ENCODE data around the gene RPL29.

The RPL29 gene

DNA sequence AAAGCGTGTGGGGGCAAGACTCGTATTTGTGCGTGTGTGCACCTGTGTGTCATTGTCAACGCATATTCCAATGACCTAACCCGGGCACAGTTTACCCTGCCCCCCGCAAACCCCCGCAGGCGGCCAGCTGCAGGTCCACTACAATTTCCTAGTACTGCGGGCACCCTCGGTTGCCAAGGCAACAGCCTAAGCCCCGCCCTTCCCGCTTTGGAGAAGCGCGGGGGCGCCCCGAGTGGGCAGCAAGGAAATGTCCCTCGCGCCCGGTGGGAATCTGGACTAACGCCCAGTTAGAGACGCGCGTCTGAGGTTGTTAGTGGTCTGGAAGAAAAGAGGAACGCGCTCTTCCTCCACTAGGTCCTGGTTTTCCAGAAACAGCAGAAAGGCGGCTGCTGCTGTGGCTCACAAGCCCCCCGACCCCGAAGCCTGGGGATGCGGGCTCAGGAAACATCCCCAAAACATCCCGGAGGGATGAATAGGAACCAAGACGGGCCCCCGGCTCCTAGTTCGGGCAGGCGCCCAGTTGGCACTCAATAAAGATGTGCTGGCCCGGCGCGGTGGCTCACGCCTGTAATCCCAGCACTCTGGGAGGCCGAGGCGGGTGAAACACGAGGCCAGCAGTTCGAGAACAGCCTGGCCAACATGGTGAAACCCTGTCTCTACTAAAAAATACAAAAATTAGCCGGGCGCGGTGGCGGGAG is 19.7 kb downstream of the RPL29 start:
- no peaks in the 10 kb centered on the region for H3K36me3 ChIP-seq (ENCODE audit: insufficient read depth, low read length)
- peak overlapping the region; percentile 83; the same call in 1 of the 2 replicates for H3K4me3 ChIP-seq
- DNase-seq (ENCODE audit: low read depth, low spot score) = no peak
- no peak for TF ChIP-seq POLR2AphosphoS5 (IDR thresholded peaks at IDR 0.05; ENCODE audit: borderline replicate concordance, low read depth, low read length)
- no peak for TF ChIP-seq FOXP2 (optimal IDR thresholded peaks at IDR 0.05; ENCODE audit: control extremely low read depth, extremely low read length, insufficient read depth)
- TF ChIP-seq EZH2 (IDR thresholded peaks at IDR 0.05) = no peak
- no peak overlapping the region for H3K9ac ChIP-seq (ENCODE audit: insufficient read length)
- no peak overlapping the region for H3K27ac ChIP-seq
- H3K9me3 ChIP-seq (ENCODE audit: low read depth, low read length) = no peaks in the 10 kb centered on the region

DNA sequence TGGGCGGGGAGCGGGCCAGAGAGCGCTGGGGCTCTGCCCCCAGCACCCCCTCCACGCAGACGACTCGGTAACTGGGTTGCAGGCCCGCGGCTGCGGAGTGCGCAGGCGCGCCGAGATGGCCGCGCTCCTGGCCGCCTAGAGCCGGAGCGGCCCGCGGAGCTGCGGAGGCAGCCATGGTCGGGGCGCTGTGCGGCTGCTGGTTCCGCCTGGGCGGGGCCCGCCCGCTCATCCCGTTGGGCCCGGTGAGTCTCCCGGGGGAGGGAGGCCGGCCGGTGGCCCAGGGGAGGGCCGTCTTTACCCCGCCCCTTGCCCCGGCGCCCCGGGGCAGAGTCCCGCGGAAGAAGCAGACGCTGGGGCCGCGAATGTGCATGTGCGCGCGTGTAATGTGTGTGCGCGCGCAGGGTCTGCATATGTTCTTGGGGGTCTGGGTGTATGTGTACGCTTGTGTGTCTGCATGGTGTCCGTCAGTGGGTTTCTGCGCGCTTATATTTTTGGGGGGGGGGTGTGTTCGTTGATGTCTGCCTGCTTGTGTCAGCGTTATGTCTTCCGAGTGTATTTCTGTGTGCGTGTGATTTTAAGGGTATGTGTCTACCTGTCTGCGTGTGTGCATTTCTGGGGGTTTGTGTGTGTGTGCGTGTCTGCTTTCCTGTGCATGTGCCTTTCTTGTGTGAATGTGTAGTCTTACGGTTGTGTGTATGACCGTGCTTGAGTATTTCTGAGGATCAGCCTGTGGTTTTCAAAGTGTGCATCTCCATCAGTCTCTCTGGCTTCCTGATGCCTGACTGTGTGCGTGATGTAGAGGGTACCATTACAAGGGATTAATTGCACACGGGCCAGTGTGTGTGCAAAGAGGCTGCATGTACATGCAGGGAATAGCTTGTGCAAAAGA is 20.5 kb downstream of the RPL29 start, which contains the start of gene ABHD14A:
ABHD14A (plus strand) TSS at position 102 of the 889 bp plus-strand sequence; CDS start at position 174, 72 bp downstream.
- DNase-seq (ENCODE audit: low read depth, low spot score) = no peak
- Histone ChIP-seq H3K9me3 (ENCODE audit: low read depth, low read length) (no peaks in the 10 kb centered on the region), H3K9ac (ENCODE audit: insufficient read length) (peak within 1 kb of the TSS; percentile 73), H3K4me3 (peak within 1 kb of the TSS; percentile 83), H3K27ac (peak within 1 kb of the TSS; percentile 54), H3K36me3 (ENCODE audit: insufficient read depth, low read length) (no peaks in the 10 kb centered on the region)
- peak; percentile 45; the same call in 1 of the 2 replicates for TF ChIP-seq POLR2AphosphoS5 (IDR thresholded peaks at IDR 0.05; ENCODE audit: borderline replicate concordance, low read depth, low read length)
- TF ChIP-seq FOXP2 (optimal IDR thresholded peaks at IDR 0.05; ENCODE audit: control extremely low read depth, extremely low read length, insufficient read depth) = no peak
- no peak for TF ChIP-seq EZH2 (IDR thresholded peaks at IDR 0.05)

DNA sequence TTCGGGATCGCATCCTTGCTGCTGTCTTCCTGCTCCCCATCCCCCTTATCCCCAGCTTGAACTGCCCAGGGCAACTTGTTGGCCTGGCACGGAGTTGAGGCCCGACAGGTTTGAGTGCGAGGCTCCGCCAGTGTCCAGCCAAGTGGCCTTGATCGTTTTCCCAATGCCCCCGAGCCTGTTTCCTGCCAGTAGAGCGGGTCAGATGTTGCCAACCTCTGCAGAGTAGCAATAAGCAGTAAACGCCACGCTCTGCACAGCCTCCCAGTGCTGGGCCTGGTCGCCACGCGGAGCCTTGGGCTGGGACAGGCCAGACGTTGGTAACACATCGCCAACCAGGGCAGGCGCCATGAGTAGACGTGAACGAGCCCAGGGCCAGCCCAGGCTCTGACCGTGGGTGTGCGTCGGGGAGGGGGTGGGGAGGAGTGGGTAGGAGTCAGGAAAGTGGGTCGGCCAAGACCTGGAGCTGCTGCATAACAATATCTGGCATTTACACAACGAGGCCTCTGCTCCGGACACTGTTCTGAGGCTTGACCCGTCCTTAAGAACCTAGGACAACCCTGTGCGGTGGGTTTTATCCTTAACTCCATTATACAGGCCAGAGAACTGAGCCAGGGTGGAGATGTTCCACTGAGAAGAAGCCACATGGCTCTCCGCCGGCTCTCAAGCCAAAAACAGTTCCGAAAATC is 21.3 kb downstream of the RPL29 start:
- TF ChIP-seq POLR2AphosphoS5 (IDR thresholded peaks at IDR 0.05; ENCODE audit: borderline replicate concordance, low read depth, low read length) (no peak), FOXP2 (optimal IDR thresholded peaks at IDR 0.05; ENCODE audit: control extremely low read depth, extremely low read length, insufficient read depth) (no peak), EZH2 (IDR thresholded peaks at IDR 0.05) (no peak)
- no peak for DNase-seq (ENCODE audit: low read depth, low spot score)
- H3K36me3 ChIP-seq (ENCODE audit: insufficient read depth, low read length) = no peaks in the 10 kb centered on the region
- H3K9ac ChIP-seq (ENCODE audit: insufficient read length) = peak overlapping the region; percentile 73
- H3K9me3 ChIP-seq (ENCODE audit: low read depth, low read length) = no peaks in the 10 kb centered on the region
- peak overlapping the region; percentile 83 for H3K4me3 ChIP-seq
- H3K27ac ChIP-seq = peak overlapping the region; percentile 54

DNA sequence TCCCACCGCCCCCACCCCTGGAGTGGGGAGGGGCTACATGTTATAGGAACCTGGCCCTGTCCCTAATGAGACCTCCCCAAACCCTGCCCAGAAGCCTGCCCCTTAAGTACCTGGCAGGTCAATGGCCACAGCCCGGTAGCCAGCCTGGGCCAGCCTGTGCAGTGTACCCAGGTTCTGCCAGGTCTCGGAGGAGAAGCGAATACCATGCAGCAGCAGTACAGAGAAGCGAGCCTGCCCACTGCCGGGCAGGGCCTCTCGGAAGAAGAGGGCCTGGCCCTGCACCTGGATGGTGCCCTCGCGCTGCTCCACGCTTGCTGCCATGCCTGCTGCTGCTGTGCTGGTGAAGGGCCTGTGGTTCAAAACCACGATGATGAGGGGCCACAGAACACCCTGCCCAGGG is 24.3 kb downstream of the RPL29 start:
- no peak for TF ChIP-seq POLR2AphosphoS5 (IDR thresholded peaks at IDR 0.05; ENCODE audit: borderline replicate concordance, low read depth, low read length)
- no peak for TF ChIP-seq EZH2 (IDR thresholded peaks at IDR 0.05)
- no peak for TF ChIP-seq FOXP2 (optimal IDR thresholded peaks at IDR 0.05; ENCODE audit: control extremely low read depth, extremely low read length, insufficient read depth)

DNA sequence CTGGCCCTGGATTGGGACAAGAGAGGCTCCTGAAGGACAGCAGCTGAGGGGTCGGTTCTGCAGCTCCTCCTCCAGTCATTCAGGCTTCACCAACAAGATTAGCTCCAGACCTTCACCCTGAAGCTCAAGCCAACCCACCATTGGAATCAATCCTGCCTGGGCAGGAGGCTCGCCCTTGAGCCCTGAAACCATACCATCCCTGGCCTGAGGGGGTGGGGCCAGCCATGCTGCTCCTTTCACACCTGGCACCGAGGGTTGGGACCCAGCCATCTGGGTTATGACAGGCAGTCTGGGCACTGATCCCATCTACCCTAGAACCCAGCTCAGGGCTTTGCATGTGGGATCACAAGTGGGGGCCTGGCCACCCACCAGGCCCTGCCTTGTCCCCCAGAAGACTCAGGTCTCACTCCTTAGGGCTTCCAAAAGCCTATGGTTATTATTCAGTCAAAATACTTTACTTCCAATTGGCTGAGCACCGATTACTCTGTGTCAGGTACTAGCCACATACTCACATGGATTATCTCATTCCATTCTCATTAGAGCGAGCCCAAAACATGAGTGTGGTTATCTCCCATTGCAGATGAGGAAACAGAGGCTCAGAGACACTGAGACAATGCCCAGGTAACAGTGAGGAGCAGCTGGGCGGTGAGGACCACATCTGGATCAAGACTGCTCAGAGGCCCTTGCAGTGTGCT is 24.9 kb downstream of the RPL29 start:
- Histone ChIP-seq H3K9ac (ENCODE audit: insufficient read length) (no peak overlapping the region), H3K36me3 (ENCODE audit: insufficient read depth, low read length) (no peaks in the 10 kb centered on the region), H3K9me3 (ENCODE audit: low read depth, low read length) (no peaks in the 10 kb centered on the region), H3K4me3 (no peak overlapping the region), H3K27ac (no peak overlapping the region)
- no peak for DNase-seq (ENCODE audit: low read depth, low spot score)
- TF ChIP-seq POLR2AphosphoS5 (IDR thresholded peaks at IDR 0.05; ENCODE audit: borderline replicate concordance, low read depth, low read length) (no peak), FOXP2 (optimal IDR thresholded peaks at IDR 0.05; ENCODE audit: control extremely low read depth, extremely low read length, insufficient read depth) (no peak), EZH2 (IDR thresholded peaks at IDR 0.05) (no peak)

More for the DNA sequence above, 24.3 kb downstream of the RPL29 start:
- Histone ChIP-seq H3K9ac (ENCODE audit: insufficient read length) (no peak overlapping the region), H3K4me3 (no peak overlapping the region), H3K27ac (no peak overlapping the region), H3K9me3 (ENCODE audit: low read depth, low read length) (no peaks in the 10 kb centered on the region), H3K36me3 (ENCODE audit: insufficient read depth, low read length) (no peaks in the 10 kb centered on the region)
- no peak for DNase-seq (ENCODE audit: low read depth, low spot score)

DNA sequence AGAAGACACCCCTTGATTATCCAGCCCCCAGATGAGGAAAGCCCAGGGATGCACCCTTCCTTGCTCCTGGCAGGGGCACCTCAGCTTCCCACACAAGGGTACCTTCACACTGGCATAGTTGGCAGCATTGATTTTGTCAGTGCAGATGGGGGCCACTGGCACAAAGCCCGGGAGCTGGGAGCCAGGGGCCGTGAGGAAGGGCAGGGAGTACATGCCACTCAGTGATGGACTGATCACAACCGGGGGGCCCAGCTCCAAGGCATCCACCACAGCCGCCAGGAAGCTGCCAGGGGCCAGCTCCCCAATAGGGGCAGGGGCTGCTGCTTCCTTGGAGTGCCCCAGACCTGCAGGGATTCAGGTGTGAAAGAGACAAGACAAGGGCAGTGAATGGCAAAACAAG is 25.9 kb downstream of the RPL29 start:
- Histone ChIP-seq H3K36me3 (ENCODE audit: insufficient read depth, low read length) (no peaks in the 10 kb centered on the region), H3K27ac (no peak overlapping the region), H3K4me3 (no peak overlapping the region), H3K9me3 (ENCODE audit: low read depth, low read length) (no peaks in the 10 kb centered on the region), H3K9ac (ENCODE audit: insufficient read length) (no peak overlapping the region)
- no peak for DNase-seq (ENCODE audit: low read depth, low spot score)
- TF ChIP-seq EZH2 (IDR thresholded peaks at IDR 0.05) (no peak), FOXP2 (optimal IDR thresholded peaks at IDR 0.05; ENCODE audit: control extremely low read depth, extremely low read length, insufficient read depth) (no peak), POLR2AphosphoS5 (IDR thresholded peaks at IDR 0.05; ENCODE audit: borderline replicate concordance, low read depth, low read length) (no peak)

DNA sequence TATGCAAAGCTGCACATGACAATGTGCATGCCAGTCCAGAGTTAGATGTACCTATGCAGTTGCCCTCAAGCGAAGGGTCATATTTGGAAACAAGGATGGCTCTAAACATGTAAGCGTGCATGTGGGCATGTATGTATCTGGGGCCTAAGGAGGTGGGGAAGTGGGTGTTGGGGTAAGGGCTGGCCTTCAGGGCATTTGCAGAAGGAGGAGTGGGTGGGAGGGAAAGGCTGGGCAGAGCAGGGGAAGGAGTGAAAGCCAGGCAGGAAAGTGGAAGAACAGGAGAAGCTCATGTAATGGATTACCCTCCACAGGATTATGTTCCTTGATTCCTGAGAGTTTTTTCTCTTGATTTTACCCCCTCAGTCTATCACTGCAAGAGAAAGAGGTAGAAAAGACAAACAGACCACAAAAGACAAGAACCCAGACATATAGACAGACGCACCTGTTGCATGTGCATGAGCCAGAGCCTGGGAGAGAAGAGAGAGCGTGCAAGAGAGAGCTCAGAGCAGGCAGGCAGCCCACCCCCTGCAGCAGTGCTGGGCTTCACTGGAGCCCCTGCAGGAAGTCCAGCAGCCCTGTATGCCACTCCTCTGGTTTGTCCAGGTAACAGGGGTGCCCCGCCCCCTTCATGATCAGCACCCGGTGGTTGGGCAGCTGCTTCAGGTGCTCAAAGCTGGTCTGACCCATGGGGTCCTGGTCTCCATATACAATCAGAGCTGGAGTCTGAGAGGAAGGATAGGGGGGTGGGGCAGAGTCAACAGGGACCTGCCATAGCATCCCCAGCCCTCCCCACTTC is 26.6 kb downstream of the RPL29 start:
- Histone ChIP-seq H3K9me3 (ENCODE audit: low read depth, low read length) (no peaks in the 10 kb centered on the region), H3K9ac (ENCODE audit: insufficient read length) (no peak overlapping the region), H3K27ac (no peak overlapping the region), H3K4me3 (0 out of 2 replicates have a peak overlapping the region, but pooled peaks have one; percentile 25), H3K36me3 (ENCODE audit: insufficient read depth, low read length) (no peaks in the 10 kb centered on the region)
- no peak for TF ChIP-seq EZH2 (IDR thresholded peaks at IDR 0.05)
- TF ChIP-seq FOXP2 (optimal IDR thresholded peaks at IDR 0.05; ENCODE audit: control extremely low read depth, extremely low read length, insufficient read depth) = no peak
- TF ChIP-seq POLR2AphosphoS5 (IDR thresholded peaks at IDR 0.05; ENCODE audit: borderline replicate concordance, low read depth, low read length) = no peak; the same call in 1 of the 2 replicates
- no peak for DNase-seq (ENCODE audit: low read depth, low spot score)
